Astrocyte (in vitro differentiated cells and primary cell): ENCODE data around the gene ESF1. TPM values are rescaled to one million over a fixed set of nuclear protein-coding genes. Genes with fewer than 3 reads are reported as not detected.

Experiments
- DNase-seq: peaks from one replicate; pipeline ENCODE4 v3.0.0-alpha.2; 2010; ENCODE audit warnings: low read depth
- FAIRE-seq: peaks from 2 replicates; lab custom pipeline; 2011; peaks lifted over from hg19 to GRCh38; lab: Jason Lieb, UNC
- H2AFZ ChIP-seq: 2 replicates; pipeline ENCODE4 v1.6.0; 2012; ENCODE audit warnings: low read depth, low read length, inconsistent platforms
- H3K27ac ChIP-seq: 2 replicates; pipeline ENCODE4 v1.5.1; 2011; ENCODE audit warnings: low read depth, low read length, inconsistent platforms
- H3K27me3 ChIP-seq: 2 replicates; pipeline ENCODE4 v1.6.0; 2011; ENCODE audit warnings: low read length, inconsistent platforms; ENCODE audit not compliant: insufficient read depth
- H3K36me3 ChIP-seq: 2 replicates; pipeline ENCODE4 v1.5.1; 2011; ENCODE audit warnings: low read length, inconsistent platforms; ENCODE audit not compliant: insufficient read depth
- H3K4me1 ChIP-seq: 2 replicates; pipeline ENCODE4 v1.5.1; 2011; ENCODE audit warnings: low read length, inconsistent platforms; ENCODE audit not compliant: insufficient read depth
- H3K4me2 ChIP-seq: 2 replicates; pipeline ENCODE4 v1.6.0; 2012; ENCODE audit warnings: low read length, inconsistent platforms
- H3K4me3 ChIP-seq: 2 replicates; pipeline ENCODE4 v1.5.1; 2011; ENCODE audit warnings: low read depth, mild to moderate bottlenecking, low read length, inconsistent platforms; ENCODE audit not compliant: insufficient read depth
- H3K79me2 ChIP-seq: 2 replicates; pipeline ENCODE4 v1.6.0; 2012; ENCODE audit warnings: mild to moderate bottlenecking, low read length, inconsistent platforms; ENCODE audit not compliant: insufficient read depth
- H3K9ac ChIP-seq: 2 replicates; pipeline ENCODE4 v1.6.0; 2012; ENCODE audit warnings: mild to moderate bottlenecking, low read length, inconsistent platforms
- H3K9me3 ChIP-seq: 2 replicates; pipeline ENCODE4 v1.5.1; 2012; ENCODE audit warnings: low read depth, mild to moderate bottlenecking, low read length, inconsistent platforms; ENCODE audit not compliant: insufficient read depth
- H4K20me1 ChIP-seq: 2 replicates; pipeline ENCODE4 v1.6.0; 2012; ENCODE audit warnings: low read length, inconsistent platforms; ENCODE audit not compliant: insufficient read depth
- H3K27ac Mint-ChIP-seq: one replicate; pipeline ENCODE4 v1.8.0; 2021; ENCODE audit warnings: mild to moderate bottlenecking, mixed read lengths; ENCODE audit not compliant: unreplicated experiment
- H3K27me3 Mint-ChIP-seq: one replicate; pipeline ENCODE4 v1.8.0; 2021; ENCODE audit warnings: low read depth, mixed read lengths; ENCODE audit not compliant: unreplicated experiment
- H3K36me3 Mint-ChIP-seq: one replicate; pipeline ENCODE4 v1.8.0; 2021; ENCODE audit warnings: low read depth, mixed read lengths; ENCODE audit not compliant: unreplicated experiment
- H3K4me1 Mint-ChIP-seq: one replicate; pipeline ENCODE4 v1.8.0; 2021; ENCODE audit warnings: low read depth, mixed read lengths; ENCODE audit not compliant: unreplicated experiment
- H3K4me3 Mint-ChIP-seq: one replicate; pipeline ENCODE4 v1.8.0; 2021; ENCODE audit warnings: mild to moderate bottlenecking, moderate library complexity, mixed read lengths; ENCODE audit not compliant: unreplicated experiment
- H3K9me3 Mint-ChIP-seq: one replicate; pipeline ENCODE4 v1.8.0; 2021; ENCODE audit warnings: mild to moderate bottlenecking, mixed read lengths; ENCODE audit not compliant: unreplicated experiment
- EZH2 ChIP-seq: IDR thresholded peaks from 2 replicates; pipeline ENCODE4 v1.6.1; 2012; ENCODE audit warnings: mild to moderate bottlenecking, low read length, inconsistent platforms; ENCODE audit not compliant: insufficient read depth
- total RNA-seq: library from RNA; stranded (reverse); gene quantifications from 2 replicates; pipeline ENCODE4 v1.2.1, GENCODE V29; 2021
- TF ChIP-seq, protein P1 (sequence below): IDR thresholded peaks from 2 replicates; pipeline ENCODE4 v1.5.1; 2011; ENCODE audit warnings: low read depth, mild to moderate bottlenecking, inconsistent platforms, low read length, moderate library complexity; ENCODE audit not compliant: insufficient read depth

The ESF1 gene
- total RNA-seq, 1 donor from 2014 or later = 13.9 TPM

DNA sequence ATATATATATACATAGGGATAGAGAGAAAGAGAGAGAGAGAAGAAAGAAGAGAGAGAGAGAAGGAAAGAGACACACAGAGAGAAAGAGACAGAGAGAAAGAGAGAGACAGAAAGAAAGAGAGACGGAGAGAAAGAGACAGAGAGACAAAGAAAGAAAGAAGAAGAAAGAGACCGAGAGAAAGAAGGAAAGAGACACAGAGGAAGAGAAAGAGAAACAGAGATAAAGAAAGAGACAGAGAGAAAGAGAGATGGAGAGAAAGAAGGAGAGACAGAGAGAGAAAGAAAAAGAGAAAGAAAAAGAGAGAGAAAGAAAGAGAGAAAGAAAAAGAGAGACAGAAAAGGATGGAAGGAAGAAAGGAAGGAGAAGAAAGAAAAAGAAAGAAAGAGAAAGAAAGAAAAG lies 99.1 kb downstream of the ESF1 start:
- Histone ChIP-seq H3K4me3 (no peak overlapping the region), H3K27ac (no peak overlapping the region), H3K79me2 (no peaks in the 10 kb centered on the region), H3K4me1 (no peaks in the 10 kb centered on the region), H4K20me1 (no peaks in the 10 kb centered on the region), H3K9ac (no peak overlapping the region), H3K36me3 (no peaks in the 10 kb centered on the region), H2AFZ (no peak overlapping the region), H3K4me2 (no peak overlapping the region), H3K27me3 (no peaks in the 10 kb centered on the region), H3K9me3 (no peaks in the 10 kb centered on the region)
- Mint-ChIP-seq H3K4me1 (peaks cover 15% of the 10 kb centered on the region), H3K27ac (no peak overlapping the region), H3K36me3 (no peaks in the 10 kb centered on the region), H3K27me3 (no peaks in the 10 kb centered on the region), H3K9me3 (no peaks in the 10 kb centered on the region), H3K4me3 (no peak overlapping the region)
- DNase-seq (no peak), FAIRE-seq (no peak)
- TF ChIP-seq EZH2 = no peak
- TF ChIP-seq, protein P1, sequence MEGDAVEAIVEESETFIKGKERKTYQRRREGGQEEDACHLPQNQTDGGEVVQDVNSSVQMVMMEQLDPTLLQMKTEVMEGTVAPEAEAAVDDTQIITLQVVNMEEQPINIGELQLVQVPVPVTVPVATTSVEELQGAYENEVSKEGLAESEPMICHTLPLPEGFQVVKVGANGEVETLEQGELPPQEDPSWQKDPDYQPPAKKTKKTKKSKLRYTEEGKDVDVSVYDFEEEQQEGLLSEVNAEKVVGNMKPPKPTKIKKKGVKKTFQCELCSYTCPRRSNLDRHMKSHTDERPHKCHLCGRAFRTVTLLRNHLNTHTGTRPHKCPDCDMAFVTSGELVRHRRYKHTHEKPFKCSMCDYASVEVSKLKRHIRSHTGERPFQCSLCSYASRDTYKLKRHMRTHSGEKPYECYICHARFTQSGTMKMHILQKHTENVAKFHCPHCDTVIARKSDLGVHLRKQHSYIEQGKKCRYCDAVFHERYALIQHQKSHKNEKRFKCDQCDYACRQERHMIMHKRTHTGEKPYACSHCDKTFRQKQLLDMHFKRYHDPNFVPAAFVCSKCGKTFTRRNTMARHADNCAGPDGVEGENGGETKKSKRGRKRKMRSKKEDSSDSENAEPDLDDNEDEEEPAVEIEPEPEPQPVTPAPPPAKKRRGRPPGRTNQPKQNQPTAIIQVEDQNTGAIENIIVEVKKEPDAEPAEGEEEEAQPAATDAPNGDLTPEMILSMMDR = no peak

DNA sequence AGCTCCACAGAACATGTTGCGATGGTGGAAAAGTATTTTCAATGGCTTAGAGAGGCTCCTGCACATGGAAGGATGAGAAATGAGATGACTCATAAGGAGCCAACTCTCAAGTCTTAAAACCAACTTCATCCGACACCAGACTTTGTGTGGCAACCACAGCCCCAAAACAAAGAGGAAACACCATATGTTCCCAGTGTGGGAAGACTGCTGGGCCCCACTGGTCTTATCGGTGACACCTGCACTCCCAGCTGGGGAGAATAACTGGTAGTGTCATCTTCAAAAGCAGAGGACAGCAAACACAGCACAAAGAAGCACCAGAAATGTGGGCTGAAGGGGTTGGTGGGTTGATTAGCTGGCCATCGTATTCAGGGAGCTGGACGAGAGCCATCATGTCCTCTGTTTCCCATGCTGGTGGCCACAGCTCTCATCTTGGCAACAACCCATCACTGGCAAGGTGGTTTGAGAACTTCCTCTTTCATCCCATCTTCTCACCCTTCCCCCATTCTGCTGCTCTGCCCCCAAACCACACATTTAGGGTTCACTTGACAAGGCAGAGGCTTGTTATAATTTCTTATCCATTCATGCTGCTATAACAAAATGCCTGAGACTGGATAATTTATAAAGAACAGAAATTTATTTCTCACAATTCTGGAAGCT lies 100.0 kb downstream of the ESF1 start:
- H2AFZ ChIP-seq = no peak overlapping the region
- no peaks in the 10 kb centered on the region for H4K20me1 ChIP-seq
- no peak overlapping the region for H3K4me2 ChIP-seq
- no peak overlapping the region for H3K27ac ChIP-seq
- Mint-ChIP-seq H3K4me3 (no peak overlapping the region), H3K9me3 (no peaks in the 10 kb centered on the region), H3K36me3 (no peaks in the 10 kb centered on the region), H3K4me1 (peaks cover 15% of the 10 kb centered on the region), H3K27ac (peak overlapping the region; percentile 47), H3K27me3 (no peaks in the 10 kb centered on the region)
- TF ChIP-seq, protein P1 = no peak
- no peak for TF ChIP-seq EZH2
- no peak overlapping the region for H3K9ac ChIP-seq
- DNase-seq (no peak), FAIRE-seq (no peak)
- no peak overlapping the region for H3K4me3 ChIP-seq
- H3K36me3 ChIP-seq = no peaks in the 10 kb centered on the region
- H3K27me3 ChIP-seq = no peaks in the 10 kb centered on the region
- H3K79me2 ChIP-seq = no peaks in the 10 kb centered on the region
- H3K4me1 ChIP-seq = no peaks in the 10 kb centered on the region
- no peaks in the 10 kb centered on the region for H3K9me3 ChIP-seq

DNA sequence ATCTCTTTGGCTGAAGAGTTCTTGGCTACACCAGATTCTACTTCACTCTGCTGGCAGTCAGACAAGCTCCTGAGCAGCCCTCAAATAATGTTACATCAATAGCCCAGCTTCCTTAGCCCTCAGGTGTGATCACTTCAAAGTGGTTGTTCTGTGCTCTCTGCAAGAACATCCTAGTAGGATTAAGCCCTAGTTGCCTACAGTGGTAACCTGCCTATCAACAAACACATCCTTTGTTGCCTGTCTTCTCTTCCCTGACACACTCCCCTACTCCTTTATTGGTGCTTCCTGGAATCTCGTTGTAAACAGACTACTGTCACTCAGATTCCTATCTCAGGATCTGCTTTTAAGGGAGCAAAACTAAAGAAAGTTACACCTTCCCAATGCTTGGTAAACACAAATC lies 100.9 kb downstream of the ESF1 start:
- no peak overlapping the region for H2AFZ ChIP-seq
- no peaks in the 10 kb centered on the region for H4K20me1 ChIP-seq
- no peak overlapping the region for H3K9ac ChIP-seq
- peaks cover 15% of the 10 kb centered on the region for H3K4me1 Mint-ChIP-seq
- FAIRE-seq = no peak
- no peak overlapping the region for H3K4me3 Mint-ChIP-seq
- H3K9me3 ChIP-seq = no peaks in the 10 kb centered on the region
- H3K36me3 ChIP-seq = no peaks in the 10 kb centered on the region
- H3K36me3 Mint-ChIP-seq = no peaks in the 10 kb centered on the region
- H3K4me3 ChIP-seq = no peak overlapping the region
- no peaks in the 10 kb centered on the region for H3K27me3 ChIP-seq
- H3K9me3 Mint-ChIP-seq = no peaks in the 10 kb centered on the region
- DNase-seq = no peak
- no peak overlapping the region for H3K4me2 ChIP-seq
- H3K27ac ChIP-seq = no peak overlapping the region
- no peak overlapping the region for H3K27ac Mint-ChIP-seq
- H3K79me2 ChIP-seq = no peaks in the 10 kb centered on the region
- no peaks in the 10 kb centered on the region for H3K4me1 ChIP-seq
- H3K27me3 Mint-ChIP-seq = no peaks in the 10 kb centered on the region
- no peak for TF ChIP-seq EZH2
- TF ChIP-seq, protein P1 = no peak
